Bronchial epithelial cell (primary cell): ENCODE measurements around the gene PPID. TPM values are rescaled to one million over a fixed set of nuclear protein-coding genes. Genes with fewer than 3 reads are reported as not detected.

ENCODE experiments used
- DNase-seq: peaks from one replicate; pipeline ENCODE4 v3.0.0-alpha.2; 2010; ENCODE audit warnings: low read depth
- FAIRE-seq: peaks from 2 replicates; lab custom pipeline; 2011; peaks lifted over from hg19 to GRCh38; lab: Jason Lieb, UNC
- H3K27me3 ChIP-seq: 2 replicates; pipeline ENCODE4 v1.5.1; 2011; ENCODE audit warnings: low read length; ENCODE audit not compliant: control insufficient read depth, insufficient read depth
- H3K36me3 ChIP-seq: 2 replicates; pipeline ENCODE4 v1.5.1; 2011; ENCODE audit warnings: low read length; ENCODE audit not compliant: control insufficient read depth, insufficient read depth
- H3K4me3 ChIP-seq: 2 replicates; pipeline ENCODE4 v1.5.1; 2011; ENCODE audit warnings: mild to moderate bottlenecking, low read depth, low read length, control low read depth
- CTCF ChIP-seq: IDR thresholded peaks from 2 replicates; pipeline ENCODE4 v1.5.1; 2011; ENCODE audit warnings: mild to moderate bottlenecking, moderate library complexity, low read length, control low read depth, inconsistent platforms; ENCODE audit not compliant: insufficient read depth, severe bottlenecking
- total RNA-seq: library from RNA; depleted of rRNA; stranded (reverse); fragments of >200 nt; gene quantifications from 2 replicates; pipeline ENCODE4 v1.2.1, GENCODE V29; 2014

The PPID gene
- total RNA-seq, 1 donor from 2014 or later: 16.3 TPM

- no peak for TF ChIP-seq CTCF
- Histone ChIP-seq H3K4me3 (peak within 1 kb of the TSS; percentile 80), H3K27me3 (no peaks in the 10 kb centered on the region), H3K36me3 (no peaks in the 10 kb centered on the region)
- FAIRE-seq: no peak
- DNase-seq: no peak
Observed at GRCh38 chr4:158671665-158671914, 51.6 kb downstream of the PPID start, which contains the start of gene C4orf46. Gene C4orf46 (minus strand): TSS chr4:158671887. CDS start chr4:158671801, 86 bp downstream.

- Histone ChIP-seq H3K4me3 (peak overlapping the region; percentile 80), H3K27me3 (no peaks in the 10 kb centered on the region), H3K36me3 (no peaks in the 10 kb centered on the region)
- FAIRE-seq (no peak), DNase-seq (peak; percentile 54)
- no peak for TF ChIP-seq CTCF
Observed at GRCh38 chr4:158670975-158671664, 52.1 kb downstream of the PPID start.

- no peak for FAIRE-seq
- no peak for DNase-seq
- H3K36me3 ChIP-seq: no peaks in the 10 kb centered on the region
- no peak overlapping the region for H3K4me3 ChIP-seq
- no peaks in the 10 kb centered on the region for H3K27me3 ChIP-seq
- TF ChIP-seq CTCF: no peak
Observed at GRCh38 chr4:158669310-158669709, 53.9 kb downstream of the PPID start.

GRCh38 chr4:158667651-158668198, 55.5 kb downstream of the PPID start:
- peak; percentile 37 for DNase-seq

GRCh38 chr4:158666892-158667291, 56.3 kb downstream of the PPID start:
- FAIRE-seq: no peak
- DNase-seq: no peak
- Histone ChIP-seq H3K36me3 (no peaks in the 10 kb centered on the region), H3K27me3 (no peaks in the 10 kb centered on the region), H3K4me3 (no peak overlapping the region)
- no peak for TF ChIP-seq CTCF

More at GRCh38 chr4:158667651-158668198, 55.5 kb downstream of the PPID start:
- H3K36me3 ChIP-seq: no peaks in the 10 kb centered on the region
- TF ChIP-seq CTCF: peak; percentile 51
- H3K27me3 ChIP-seq: no peaks in the 10 kb centered on the region
- no peak overlapping the region for H3K4me3 ChIP-seq
- no peak for FAIRE-seq
